HL-60 (cell line): ENCODE results near the gene BBS1.

Experiments used
- GABPA ChIP-seq: IDR thresholded peaks from 2 replicates; pipeline ENCODE4 v1.6.1; 2012; ENCODE audit warnings: low read depth
- POLR2AphosphoS5 ChIP-seq: IDR thresholded peaks from 2 replicates; pipeline ENCODE4 v1.6.1; 2012; ENCODE audit warnings: low read depth
- TF ChIP-seq, protein P1 (sequence below): IDR thresholded peaks from one replicate; pipeline ENCODE4 v1.5.1; 2011; ENCODE audit warnings: low read length, control low read depth, inconsistent platforms; ENCODE audit not compliant: insufficient read depth

DNA sequence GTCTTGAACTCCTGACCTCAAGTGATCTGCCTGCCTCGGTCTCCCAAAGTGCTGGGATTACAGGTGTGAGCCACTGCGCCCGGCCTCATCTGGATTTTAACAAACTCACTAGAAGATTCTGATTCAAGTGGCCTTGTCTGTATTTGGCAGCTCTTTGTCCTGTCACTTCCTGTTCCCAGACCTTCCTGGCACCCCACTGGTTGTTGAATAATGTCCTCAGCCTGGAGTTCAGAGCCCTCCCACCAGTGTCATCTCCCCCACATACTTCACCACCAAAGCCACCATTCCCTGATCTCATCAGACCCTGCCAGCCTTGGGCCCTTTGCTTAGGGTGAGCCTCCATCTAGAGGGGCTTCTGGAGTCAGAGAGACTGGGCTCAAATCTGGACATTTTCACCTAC lies 40.4 kb upstream of the BBS1 start:
- TF ChIP-seq, protein P1, sequence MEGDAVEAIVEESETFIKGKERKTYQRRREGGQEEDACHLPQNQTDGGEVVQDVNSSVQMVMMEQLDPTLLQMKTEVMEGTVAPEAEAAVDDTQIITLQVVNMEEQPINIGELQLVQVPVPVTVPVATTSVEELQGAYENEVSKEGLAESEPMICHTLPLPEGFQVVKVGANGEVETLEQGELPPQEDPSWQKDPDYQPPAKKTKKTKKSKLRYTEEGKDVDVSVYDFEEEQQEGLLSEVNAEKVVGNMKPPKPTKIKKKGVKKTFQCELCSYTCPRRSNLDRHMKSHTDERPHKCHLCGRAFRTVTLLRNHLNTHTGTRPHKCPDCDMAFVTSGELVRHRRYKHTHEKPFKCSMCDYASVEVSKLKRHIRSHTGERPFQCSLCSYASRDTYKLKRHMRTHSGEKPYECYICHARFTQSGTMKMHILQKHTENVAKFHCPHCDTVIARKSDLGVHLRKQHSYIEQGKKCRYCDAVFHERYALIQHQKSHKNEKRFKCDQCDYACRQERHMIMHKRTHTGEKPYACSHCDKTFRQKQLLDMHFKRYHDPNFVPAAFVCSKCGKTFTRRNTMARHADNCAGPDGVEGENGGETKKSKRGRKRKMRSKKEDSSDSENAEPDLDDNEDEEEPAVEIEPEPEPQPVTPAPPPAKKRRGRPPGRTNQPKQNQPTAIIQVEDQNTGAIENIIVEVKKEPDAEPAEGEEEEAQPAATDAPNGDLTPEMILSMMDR = no peak
- TF ChIP-seq GABPA (no peak), POLR2AphosphoS5 (no peak)
